Measurements from ENCODE around the gene NCKAP5.

NCKAP5 gene

DNA sequence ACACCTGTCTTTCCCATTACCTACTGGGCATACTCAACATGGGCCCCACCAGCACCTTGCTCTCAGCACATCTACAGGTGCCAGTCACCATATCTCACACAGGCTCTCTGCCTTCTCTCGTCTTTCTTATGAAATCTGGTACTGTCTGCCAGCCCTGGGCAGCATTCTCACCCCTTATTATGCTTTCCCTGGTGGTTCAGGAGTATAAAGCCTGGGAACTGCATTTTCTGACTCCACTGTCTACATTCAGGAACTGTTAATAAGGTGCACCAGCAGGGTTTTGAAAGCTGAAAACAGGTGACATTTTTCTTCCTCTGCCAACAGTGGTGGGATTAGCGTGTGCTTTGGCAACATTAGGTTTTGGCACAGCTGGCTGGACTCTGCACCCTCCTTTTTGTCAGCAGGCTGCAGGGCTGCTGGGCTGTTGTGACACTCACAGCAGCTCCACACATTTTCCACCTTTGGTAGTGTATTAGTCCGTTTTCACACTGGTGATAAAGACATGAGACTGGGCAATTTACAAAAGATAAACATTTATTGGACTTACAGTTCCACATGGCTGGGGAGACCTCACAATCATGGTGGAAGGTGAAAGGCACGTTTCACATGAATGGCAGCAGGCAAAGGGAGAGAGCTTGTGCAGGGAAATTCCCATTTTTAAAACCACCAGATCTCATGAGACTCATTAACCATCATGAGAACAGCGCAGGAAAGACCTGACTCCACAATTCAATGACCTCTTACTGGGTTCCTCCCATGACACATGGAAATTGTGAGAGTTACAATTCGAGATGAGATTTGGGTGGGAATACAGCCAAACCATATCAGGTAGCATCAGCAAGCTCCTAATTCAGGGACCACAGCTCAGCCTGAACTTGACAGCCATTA lies 555.2 kb downstream of the NCKAP5 start:
- H3K36me3 ChIP-seq, result peaks cover 7% of the 10 kb centered on the region
- no peaks in the 10 kb centered on the region for H3K27me3 ChIP-seq (ENCODE audit: insufficient read depth, low read depth, severe bottlenecking)
- TF ChIP-seq, protein P1, sequence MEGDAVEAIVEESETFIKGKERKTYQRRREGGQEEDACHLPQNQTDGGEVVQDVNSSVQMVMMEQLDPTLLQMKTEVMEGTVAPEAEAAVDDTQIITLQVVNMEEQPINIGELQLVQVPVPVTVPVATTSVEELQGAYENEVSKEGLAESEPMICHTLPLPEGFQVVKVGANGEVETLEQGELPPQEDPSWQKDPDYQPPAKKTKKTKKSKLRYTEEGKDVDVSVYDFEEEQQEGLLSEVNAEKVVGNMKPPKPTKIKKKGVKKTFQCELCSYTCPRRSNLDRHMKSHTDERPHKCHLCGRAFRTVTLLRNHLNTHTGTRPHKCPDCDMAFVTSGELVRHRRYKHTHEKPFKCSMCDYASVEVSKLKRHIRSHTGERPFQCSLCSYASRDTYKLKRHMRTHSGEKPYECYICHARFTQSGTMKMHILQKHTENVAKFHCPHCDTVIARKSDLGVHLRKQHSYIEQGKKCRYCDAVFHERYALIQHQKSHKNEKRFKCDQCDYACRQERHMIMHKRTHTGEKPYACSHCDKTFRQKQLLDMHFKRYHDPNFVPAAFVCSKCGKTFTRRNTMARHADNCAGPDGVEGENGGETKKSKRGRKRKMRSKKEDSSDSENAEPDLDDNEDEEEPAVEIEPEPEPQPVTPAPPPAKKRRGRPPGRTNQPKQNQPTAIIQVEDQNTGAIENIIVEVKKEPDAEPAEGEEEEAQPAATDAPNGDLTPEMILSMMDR (IDR thresholded peaks at IDR 0.05; ENCODE audit: low read depth, low read length), result no peak
- H3K27ac ChIP-seq, result no peak overlapping the region
- no peaks in the 10 kb centered on the region for H3K9me3 ChIP-seq (ENCODE audit: severe bottlenecking)
- no peak for DNase-seq
- H3K4me3 ChIP-seq (ENCODE audit: low read depth, low read length), result no peak overlapping the region

DNA sequence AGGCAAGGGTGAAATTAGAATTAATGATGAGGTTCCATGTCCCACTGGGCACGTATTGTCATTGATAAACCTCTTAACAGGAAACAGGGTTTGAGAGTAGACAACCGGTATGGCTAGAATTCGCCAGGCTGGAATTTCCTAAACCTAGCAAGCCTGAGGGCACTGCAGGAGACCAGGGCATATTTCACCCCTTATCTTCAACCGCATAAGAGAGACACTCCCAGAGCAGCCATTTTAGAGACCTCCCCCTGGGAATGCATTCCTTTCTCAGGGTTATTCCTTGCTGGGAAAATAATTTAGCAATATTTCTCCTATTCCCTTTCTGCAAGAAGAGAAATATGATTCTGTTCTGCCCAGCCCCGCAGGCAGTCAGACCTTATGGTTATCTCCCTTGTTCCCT lies 563.6 kb downstream of the NCKAP5 start:
- Histone ChIP-seq H3K36me3 (no peaks in the 10 kb centered on the region), H3K27me3 (ENCODE audit: insufficient read depth, low read depth, severe bottlenecking) (no peaks in the 10 kb centered on the region), H3K4me3 (ENCODE audit: low read depth, low read length) (no peak overlapping the region), H3K9me3 (ENCODE audit: severe bottlenecking) (peaks cover 3% of the 10 kb centered on the region), H3K27ac (no peak overlapping the region)
- TF ChIP-seq, protein P1 (IDR thresholded peaks at IDR 0.05; ENCODE audit: low read depth, low read length), result no peak
- no peak for DNase-seq

DNA sequence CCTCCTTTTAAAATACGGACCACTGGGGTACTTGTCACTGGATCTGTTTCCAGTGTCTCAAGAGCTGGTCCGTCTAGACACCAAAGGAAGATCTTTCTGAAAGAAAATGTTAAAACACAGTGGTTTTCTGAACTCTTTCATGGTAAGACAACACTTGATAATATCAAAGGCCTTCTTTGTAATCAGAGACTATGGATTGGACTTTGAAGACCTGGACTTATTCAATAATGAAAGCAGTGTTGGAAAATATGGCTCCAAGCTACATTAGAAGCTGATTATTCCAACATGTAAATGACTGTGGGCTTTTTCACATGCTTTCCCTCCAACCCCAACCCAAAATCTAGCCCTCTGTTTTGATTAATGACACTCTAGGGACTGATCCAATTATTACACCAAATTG lies 568.8 kb downstream of the NCKAP5 start:
- no peak overlapping the region for H3K4me3 ChIP-seq (ENCODE audit: low read depth, low read length)
- TF ChIP-seq, protein P1 (IDR thresholded peaks at IDR 0.05; ENCODE audit: low read depth, low read length), result no peak
- no peaks in the 10 kb centered on the region for H3K27me3 ChIP-seq (ENCODE audit: insufficient read depth, low read depth, severe bottlenecking)
- H3K9me3 ChIP-seq (ENCODE audit: severe bottlenecking), result no peaks in the 10 kb centered on the region
- no peak for DNase-seq
- H3K36me3 ChIP-seq, result no peaks in the 10 kb centered on the region
- H3K27ac ChIP-seq, result no peak overlapping the region

DNA sequence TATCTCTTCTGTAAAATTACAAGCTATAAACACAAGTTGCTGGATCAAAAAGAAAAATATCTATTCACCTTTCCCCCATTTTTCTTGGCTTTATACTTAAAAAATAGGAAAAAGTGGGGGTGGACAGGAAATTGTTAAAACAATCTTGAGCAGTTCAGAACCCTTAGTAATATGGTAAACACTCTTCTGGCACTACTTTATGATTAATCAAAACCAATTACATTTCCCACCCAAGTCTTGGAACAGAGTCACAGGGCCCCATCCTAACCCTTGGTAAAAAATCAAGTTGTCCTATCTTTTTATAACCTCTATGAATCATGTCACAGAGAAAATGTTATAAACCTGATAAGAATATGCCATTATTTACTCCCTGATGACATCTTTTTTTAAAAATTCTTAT lies 570.0 kb downstream of the NCKAP5 start:
- TF ChIP-seq, protein P1 (IDR thresholded peaks at IDR 0.05; ENCODE audit: low read depth, low read length), result no peak
- DNase-seq, result no peak
- Histone ChIP-seq H3K4me3 (ENCODE audit: low read depth, low read length) (no peak overlapping the region), H3K9me3 (ENCODE audit: severe bottlenecking) (no peaks in the 10 kb centered on the region), H3K36me3 (no peaks in the 10 kb centered on the region), H3K27ac (no peak overlapping the region), H3K27me3 (ENCODE audit: insufficient read depth, low read depth, severe bottlenecking) (no peaks in the 10 kb centered on the region)

DNA sequence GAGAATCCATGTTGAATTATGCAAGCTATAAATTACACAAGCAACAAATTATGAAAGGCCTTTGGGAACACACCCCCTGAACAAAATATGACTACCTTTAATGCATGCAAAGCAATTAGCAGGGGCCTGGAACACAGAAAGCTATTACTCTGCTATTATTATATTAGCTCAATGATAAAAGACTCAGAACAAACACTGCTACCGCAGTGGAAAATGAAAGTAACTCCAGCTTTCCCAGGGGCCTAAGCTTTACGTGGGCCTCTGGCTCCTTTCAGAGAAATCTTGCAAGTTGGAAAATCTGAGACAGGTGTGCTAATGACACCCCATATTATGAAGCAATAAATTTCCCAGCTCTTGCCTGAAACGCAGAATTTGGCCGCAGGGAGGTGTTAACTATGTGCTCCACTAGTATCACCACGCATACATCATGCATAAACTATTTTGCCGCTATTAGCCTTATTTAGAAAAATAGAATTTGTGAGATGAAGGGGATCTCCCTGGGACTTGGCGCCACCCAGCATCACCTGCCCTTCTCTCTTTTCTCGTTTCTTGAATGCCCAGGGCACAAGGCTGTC lies 576.7 kb downstream of the NCKAP5 start:
- peaks cover 18% of the 10 kb centered on the region for H3K36me3 ChIP-seq
- H3K27ac ChIP-seq, result no peak overlapping the region
- no peak overlapping the region for H3K4me3 ChIP-seq (ENCODE audit: low read depth, low read length)
- no peaks in the 10 kb centered on the region for H3K9me3 ChIP-seq (ENCODE audit: severe bottlenecking)
- TF ChIP-seq, protein P1 (IDR thresholded peaks at IDR 0.05; ENCODE audit: low read depth, low read length), result no peak
- no peaks in the 10 kb centered on the region for H3K27me3 ChIP-seq (ENCODE audit: insufficient read depth, low read depth, severe bottlenecking)
- DNase-seq, result no peak

Data from WERI-Rb-1 (cell line).